ENCODE measurements around the gene CACNA1G.

CACNA1G gene

GRCh38 chr17:50560185-50560824 is at the start of gene CACNA1G:
CACNA1G (plus strand) TSS chr17:50560715; CDS start chr17:50561460, 745 bp downstream.
- Histone ChIP-seq H3K27me3 (replicated peaks) (peaks cover 62% of the 10 kb centered on the region), H3K27ac (no peak within 1 kb of the TSS), H3K36me3 (replicated peaks) (no peaks in the 10 kb centered on the region), H3K4me3 (ENCODE audit: low read depth, low read length) (peak within 1 kb of the TSS; percentile 39)
- no peak for TF ChIP-seq CTCF (IDR thresholded peaks at IDR 0.05; ENCODE audit: low read depth, low read length, missing control alignments)
- in situ Hi-C loops (cut with HindIII; ENCODE audit: low pct_ligation_motif_present, low sequenced_read_pairs), result loop anchor here (25.0 kb wide), 1 partner anchor 127 kb away; no protein-coding TSS in a partner anchor
- peak; percentile 75 for DNase-seq

DNA sequence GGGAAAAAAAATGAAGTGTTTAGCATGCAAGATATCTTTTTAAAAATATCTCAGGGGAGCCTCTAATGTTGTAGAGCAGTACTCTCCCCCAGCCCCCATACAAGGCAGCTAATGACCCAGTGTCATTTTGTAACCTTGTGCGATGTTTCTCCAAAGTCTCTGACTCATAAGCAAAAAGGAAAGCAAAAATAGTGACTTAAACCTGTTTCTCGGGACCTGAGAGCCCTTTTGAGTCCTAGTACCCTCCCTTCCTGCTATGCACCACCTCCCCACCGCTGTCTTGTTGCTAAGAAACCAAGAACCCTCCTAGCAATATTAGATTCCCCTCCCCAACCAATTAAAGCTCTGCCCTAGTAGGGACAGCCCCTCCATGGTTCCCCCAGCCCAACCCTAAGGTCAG is 49.5 kb upstream of the CACNA1G start:
- Histone ChIP-seq H3K36me3 (replicated peaks) (no peaks in the 10 kb centered on the region), H3K4me3 (ENCODE audit: low read depth, low read length) (no peak overlapping the region), H3K27me3 (replicated peaks) (no peaks in the 10 kb centered on the region), H3K27ac (no peak overlapping the region)
- DNase-seq, result no peak
- no peak for TF ChIP-seq CTCF (IDR thresholded peaks at IDR 0.05; ENCODE audit: low read depth, low read length, missing control alignments)
- in situ Hi-C loops (cut with HindIII; ENCODE audit: low pct_ligation_motif_present, low sequenced_read_pairs), result no loop called here

DNA sequence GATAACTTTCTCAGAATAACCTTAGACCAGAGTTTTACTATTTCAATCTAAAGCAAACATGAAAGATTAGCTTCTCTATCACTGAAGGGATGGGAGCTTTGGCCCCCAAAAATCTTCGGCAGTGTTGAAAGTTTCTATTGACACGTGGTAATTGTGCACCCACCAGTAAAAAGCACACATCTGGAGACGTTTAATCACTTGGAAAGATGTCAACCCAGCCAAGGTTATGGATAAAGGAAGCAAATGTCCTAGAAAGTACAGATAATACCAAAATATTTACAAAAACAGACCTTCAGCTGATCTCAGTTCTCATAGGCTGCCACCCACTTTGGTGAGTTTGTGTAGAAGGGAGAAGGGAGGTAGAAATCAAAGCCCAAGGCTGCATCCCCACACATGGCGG is 47.0 kb upstream of the CACNA1G start:
- TF ChIP-seq CTCF (IDR thresholded peaks at IDR 0.05; ENCODE audit: low read depth, low read length, missing control alignments), result no peak
- Histone ChIP-seq H3K27me3 (replicated peaks) (no peaks in the 10 kb centered on the region), H3K4me3 (ENCODE audit: low read depth, low read length) (no peak overlapping the region), H3K36me3 (replicated peaks) (no peaks in the 10 kb centered on the region), H3K27ac (no peak overlapping the region)
- in situ Hi-C loops (cut with HindIII; ENCODE audit: low pct_ligation_motif_present, low sequenced_read_pairs), result no loop called here
- DNase-seq, result no peak

GRCh38 chr17:50514388-50514787 is 46.1 kb upstream of the CACNA1G start:
- H3K4me3 ChIP-seq (ENCODE audit: low read depth, low read length), result no peak overlapping the region
- no peaks in the 10 kb centered on the region for H3K36me3 ChIP-seq (replicated peaks)
- no peak overlapping the region for H3K27ac ChIP-seq
- DNase-seq, result no peak
- in situ Hi-C loops (cut with HindIII; ENCODE audit: low pct_ligation_motif_present, low sequenced_read_pairs), result no loop called here
- no peak for TF ChIP-seq CTCF (IDR thresholded peaks at IDR 0.05; ENCODE audit: low read depth, low read length, missing control alignments)
- H3K27me3 ChIP-seq (replicated peaks), result no peaks in the 10 kb centered on the region

- Histone ChIP-seq H3K4me3 (ENCODE audit: low read depth, low read length) (no peak overlapping the region), H3K27ac (no peak overlapping the region), H3K36me3 (replicated peaks) (no peaks in the 10 kb centered on the region), H3K27me3 (replicated peaks) (no peaks in the 10 kb centered on the region)
- TF ChIP-seq CTCF (IDR thresholded peaks at IDR 0.05; ENCODE audit: low read depth, low read length, missing control alignments), result no peak
- DNase-seq, result no peak
- in situ Hi-C loops (cut with HindIII; ENCODE audit: low pct_ligation_motif_present, low sequenced_read_pairs), result no loop called here
These were observed 45.4 kb upstream of the CACNA1G start for GRCh38 chr17:50514936-50515702.

Data from brain microvascular endothelial cell (primary cell).